Sigmoid colon (tissue), 4 donors: Measurements from ENCODE around the gene NPVF.

Source experiments
- EP300 ChIP-seq, 4 donors: sonication (generic); formaldehyde crosslinking; IDR thresholded peaks; one replicate each; pipeline ENCODE4 v1.6.1; 2017; ENCODE audit warnings: antibody characterized with exemption in 4 of 4
- TF ChIP-seq, protein P1 (sequence below), 4 experiments: fragments of 450-650 bp in 3 of 4; fragments of 200-600 bp in 1 of 4; IDR thresholded peaks; one replicate each; pipeline ENCODE4 v1.5.1; 2016 to 2019; ENCODE audit warnings: antibody characterized with exemption in 4 of 4, mild to moderate bottlenecking in 3 of 4, moderate library complexity in 2 of 4

DNA sequence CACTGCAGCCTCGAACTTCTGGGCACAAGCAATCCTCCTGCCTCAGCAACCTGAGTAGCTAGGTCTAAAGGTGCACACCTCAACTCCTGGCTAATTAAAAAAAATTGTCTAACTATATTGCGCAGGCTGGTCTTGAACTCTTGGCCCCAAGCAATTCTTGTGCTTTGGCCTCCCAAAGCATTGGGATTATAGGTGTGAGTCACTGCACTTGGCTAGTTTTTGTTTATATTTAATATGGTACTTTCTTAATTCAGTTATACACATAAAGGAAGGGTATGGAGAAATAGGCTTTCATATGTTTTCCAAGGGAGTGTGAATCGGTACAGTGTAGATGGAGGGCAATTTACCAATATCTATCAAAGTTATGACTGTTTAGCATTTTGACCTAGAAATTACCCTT, 20.4 kb downstream of the NPVF start:
- TF ChIP-seq, protein P1, sequence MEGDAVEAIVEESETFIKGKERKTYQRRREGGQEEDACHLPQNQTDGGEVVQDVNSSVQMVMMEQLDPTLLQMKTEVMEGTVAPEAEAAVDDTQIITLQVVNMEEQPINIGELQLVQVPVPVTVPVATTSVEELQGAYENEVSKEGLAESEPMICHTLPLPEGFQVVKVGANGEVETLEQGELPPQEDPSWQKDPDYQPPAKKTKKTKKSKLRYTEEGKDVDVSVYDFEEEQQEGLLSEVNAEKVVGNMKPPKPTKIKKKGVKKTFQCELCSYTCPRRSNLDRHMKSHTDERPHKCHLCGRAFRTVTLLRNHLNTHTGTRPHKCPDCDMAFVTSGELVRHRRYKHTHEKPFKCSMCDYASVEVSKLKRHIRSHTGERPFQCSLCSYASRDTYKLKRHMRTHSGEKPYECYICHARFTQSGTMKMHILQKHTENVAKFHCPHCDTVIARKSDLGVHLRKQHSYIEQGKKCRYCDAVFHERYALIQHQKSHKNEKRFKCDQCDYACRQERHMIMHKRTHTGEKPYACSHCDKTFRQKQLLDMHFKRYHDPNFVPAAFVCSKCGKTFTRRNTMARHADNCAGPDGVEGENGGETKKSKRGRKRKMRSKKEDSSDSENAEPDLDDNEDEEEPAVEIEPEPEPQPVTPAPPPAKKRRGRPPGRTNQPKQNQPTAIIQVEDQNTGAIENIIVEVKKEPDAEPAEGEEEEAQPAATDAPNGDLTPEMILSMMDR (IDR thresholded peaks at IDR 0.05), result no peak
- TF ChIP-seq EP300 (IDR thresholded peaks at IDR 0.05), result no peak
